ENCODE results near the gene SNRPA.

DNA sequence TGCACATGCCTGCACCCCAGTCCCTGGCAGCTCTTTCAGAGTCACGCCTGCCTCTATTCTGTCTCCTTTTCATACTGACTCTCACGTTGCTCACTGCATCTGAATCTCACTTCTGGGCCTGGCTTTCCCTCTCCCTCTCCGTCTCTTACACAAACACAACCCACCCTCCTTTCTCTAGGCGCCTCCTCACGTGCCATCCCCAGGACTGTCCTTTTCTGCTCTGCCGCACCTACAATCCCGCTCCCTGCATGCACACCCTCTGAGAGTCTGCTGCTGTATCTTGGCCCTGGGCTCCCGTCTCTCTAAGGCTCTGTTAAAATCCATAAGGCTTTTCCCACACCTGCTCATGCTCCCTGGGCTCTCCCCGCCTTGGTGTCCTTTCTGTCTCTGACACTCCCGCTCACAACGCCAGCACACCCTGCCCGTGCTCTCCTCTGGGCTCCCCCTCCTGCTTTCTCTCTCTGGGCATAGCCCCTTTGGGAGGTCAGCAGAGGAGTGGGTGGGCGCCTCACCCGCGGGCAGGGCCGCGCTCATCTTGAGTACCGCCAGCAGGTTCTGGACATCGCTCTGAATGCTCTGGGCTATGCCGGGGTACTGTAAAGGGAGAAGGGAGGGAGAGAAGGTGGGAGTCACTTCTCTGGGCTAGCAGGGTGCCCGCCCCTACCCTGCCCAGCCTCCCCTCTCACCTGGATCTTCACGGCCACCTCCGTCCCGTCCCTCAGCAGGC lies 47.8 kb upstream of the SNRPA start:
- TF ChIP-seq, protein P1, sequence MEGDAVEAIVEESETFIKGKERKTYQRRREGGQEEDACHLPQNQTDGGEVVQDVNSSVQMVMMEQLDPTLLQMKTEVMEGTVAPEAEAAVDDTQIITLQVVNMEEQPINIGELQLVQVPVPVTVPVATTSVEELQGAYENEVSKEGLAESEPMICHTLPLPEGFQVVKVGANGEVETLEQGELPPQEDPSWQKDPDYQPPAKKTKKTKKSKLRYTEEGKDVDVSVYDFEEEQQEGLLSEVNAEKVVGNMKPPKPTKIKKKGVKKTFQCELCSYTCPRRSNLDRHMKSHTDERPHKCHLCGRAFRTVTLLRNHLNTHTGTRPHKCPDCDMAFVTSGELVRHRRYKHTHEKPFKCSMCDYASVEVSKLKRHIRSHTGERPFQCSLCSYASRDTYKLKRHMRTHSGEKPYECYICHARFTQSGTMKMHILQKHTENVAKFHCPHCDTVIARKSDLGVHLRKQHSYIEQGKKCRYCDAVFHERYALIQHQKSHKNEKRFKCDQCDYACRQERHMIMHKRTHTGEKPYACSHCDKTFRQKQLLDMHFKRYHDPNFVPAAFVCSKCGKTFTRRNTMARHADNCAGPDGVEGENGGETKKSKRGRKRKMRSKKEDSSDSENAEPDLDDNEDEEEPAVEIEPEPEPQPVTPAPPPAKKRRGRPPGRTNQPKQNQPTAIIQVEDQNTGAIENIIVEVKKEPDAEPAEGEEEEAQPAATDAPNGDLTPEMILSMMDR (IDR thresholded peaks at IDR 0.05): no peak
- TF ChIP-seq POLR2A (IDR thresholded peaks at IDR 0.05): no peak

All from uterus (tissue), 2 donors.